HuH-7 (cell line): ENCODE results near the gene SLC22A1.

Experiments
- DNase-seq: peaks from one replicate; pipeline ENCODE4 v3.0.0; 2011; ENCODE audit warnings: low spot score

Gene SLC22A1

GRCh38 chr6:160174681-160175080, 53.1 kb downstream of the SLC22A1 start:
- DNase-seq: no peak

- DNase-seq: no peak
Measured at GRCh38 chr6:160177220-160177619, 55.6 kb downstream of the SLC22A1 start.

GRCh38 chr6:160178271-160178670, 56.7 kb downstream of the SLC22A1 start:
- no peak for DNase-seq

- DNase-seq: no peak
Measured at GRCh38 chr6:160180706-160181105, 59.1 kb downstream of the SLC22A1 start.

GRCh38 chr6:160188773-160189172, 67.2 kb downstream of the SLC22A1 start:
- no peak for DNase-seq

GRCh38 chr6:160190081-160190480, 68.5 kb downstream of the SLC22A1 start:
- no peak for DNase-seq

GRCh38 chr6:160190973-160191372, 69.4 kb downstream of the SLC22A1 start:
- DNase-seq: no peak

- no peak for DNase-seq
Measured at GRCh38 chr6:160192840-160193239, 71.2 kb downstream of the SLC22A1 start.

- no peak for DNase-seq
Measured at GRCh38 chr6:160194808-160195207, 73.2 kb downstream of the SLC22A1 start.

- DNase-seq: no peak
Measured at GRCh38 chr6:160197662-160198061, 76.0 kb downstream of the SLC22A1 start.

- DNase-seq: no peak
Measured at GRCh38 chr6:160198606-160199211, 77.1 kb downstream of the SLC22A1 start.

GRCh38 chr6:160201061-160201460, 79.4 kb downstream of the SLC22A1 start:
- no peak for DNase-seq

GRCh38 chr6:160202411-160202810, 80.8 kb downstream of the SLC22A1 start:
- DNase-seq: no peak

GRCh38 chr6:160203076-160203475, 81.5 kb downstream of the SLC22A1 start:
- DNase-seq: no peak

- DNase-seq: no peak
Measured at GRCh38 chr6:160203522-160203921, 81.9 kb downstream of the SLC22A1 start.

- DNase-seq: no peak
Measured at GRCh38 chr6:160203953-160204352, 82.3 kb downstream of the SLC22A1 start.

- DNase-seq: no peak
Measured at GRCh38 chr6:160204710-160205109, 83.1 kb downstream of the SLC22A1 start.

GRCh38 chr6:160207618-160208017, 86.0 kb downstream of the SLC22A1 start:
- no peak for DNase-seq
